ENCODE measurements around the gene CDKN2AIPNL. TPM values are rescaled to one million over a fixed set of nuclear protein-coding genes. Genes with fewer than 3 reads are reported as not detected.

The CDKN2AIPNL gene
- total RNA-seq, 1 donor from 2014 or later: 26.2 TPM

DNA sequence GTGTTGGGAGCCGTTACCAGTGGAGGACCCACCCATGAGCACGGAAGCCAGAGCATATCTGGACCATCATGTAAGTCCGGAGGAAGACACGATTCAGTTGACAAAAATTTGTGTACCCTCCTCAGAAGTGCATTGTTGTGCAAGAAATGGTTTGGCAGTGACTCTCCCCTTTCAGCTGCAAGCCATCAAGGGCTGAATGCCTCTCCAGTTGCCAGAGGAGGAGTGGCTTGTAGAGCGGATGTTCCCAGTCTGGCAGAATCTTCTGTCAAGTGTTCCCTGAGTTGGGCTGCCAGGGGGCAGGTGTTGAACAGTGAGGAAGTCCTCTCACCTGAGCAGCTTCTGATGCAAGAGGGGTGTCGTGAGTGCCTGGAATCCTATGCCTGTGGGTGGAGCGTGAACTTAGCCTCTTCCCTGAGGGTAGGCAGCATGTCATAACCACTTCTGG is 27.6 kb upstream of the CDKN2AIPNL start:
- Mint-ChIP-seq H3K4me3 (ENCODE audit: unreplicated experiment) (no peak overlapping the region), H3K36me3 (ENCODE audit: low read depth, unreplicated experiment) (no peaks in the 10 kb centered on the region), H3K9me3 (ENCODE audit: unreplicated experiment) (no peaks in the 10 kb centered on the region), H3K4me1 (ENCODE audit: unreplicated experiment) (no peaks in the 10 kb centered on the region), H3K27me3 (ENCODE audit: unreplicated experiment) (peaks cover 4% of the 10 kb centered on the region), H3K27ac (ENCODE audit: unreplicated experiment) (no peak overlapping the region)
- TF ChIP-seq, protein P1, sequence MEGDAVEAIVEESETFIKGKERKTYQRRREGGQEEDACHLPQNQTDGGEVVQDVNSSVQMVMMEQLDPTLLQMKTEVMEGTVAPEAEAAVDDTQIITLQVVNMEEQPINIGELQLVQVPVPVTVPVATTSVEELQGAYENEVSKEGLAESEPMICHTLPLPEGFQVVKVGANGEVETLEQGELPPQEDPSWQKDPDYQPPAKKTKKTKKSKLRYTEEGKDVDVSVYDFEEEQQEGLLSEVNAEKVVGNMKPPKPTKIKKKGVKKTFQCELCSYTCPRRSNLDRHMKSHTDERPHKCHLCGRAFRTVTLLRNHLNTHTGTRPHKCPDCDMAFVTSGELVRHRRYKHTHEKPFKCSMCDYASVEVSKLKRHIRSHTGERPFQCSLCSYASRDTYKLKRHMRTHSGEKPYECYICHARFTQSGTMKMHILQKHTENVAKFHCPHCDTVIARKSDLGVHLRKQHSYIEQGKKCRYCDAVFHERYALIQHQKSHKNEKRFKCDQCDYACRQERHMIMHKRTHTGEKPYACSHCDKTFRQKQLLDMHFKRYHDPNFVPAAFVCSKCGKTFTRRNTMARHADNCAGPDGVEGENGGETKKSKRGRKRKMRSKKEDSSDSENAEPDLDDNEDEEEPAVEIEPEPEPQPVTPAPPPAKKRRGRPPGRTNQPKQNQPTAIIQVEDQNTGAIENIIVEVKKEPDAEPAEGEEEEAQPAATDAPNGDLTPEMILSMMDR (IDR thresholded peaks at IDR 0.05; ENCODE audit: unreplicated experiment): no peak
- DNase-seq (ENCODE audit: low spot score): no peak

DNA sequence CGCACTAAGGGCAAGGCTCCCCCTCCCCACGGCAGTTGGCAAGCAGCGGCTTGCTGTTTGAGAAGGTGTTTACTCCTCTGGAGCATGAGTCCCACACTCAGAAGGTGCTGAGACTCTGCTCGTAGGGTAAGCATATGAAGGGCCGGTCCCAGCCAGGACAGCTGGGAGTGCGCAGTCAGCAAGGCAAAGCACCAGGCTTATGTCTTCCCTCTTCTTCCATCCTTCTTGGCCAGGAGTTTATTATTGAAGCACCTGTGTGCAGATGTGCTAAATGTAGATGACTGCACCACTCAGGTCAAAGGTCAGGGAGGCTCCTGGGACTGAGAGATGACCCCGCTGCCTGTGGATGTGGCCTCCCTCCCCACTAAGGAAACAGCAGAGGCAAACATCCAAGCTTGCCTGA is 27.0 kb upstream of the CDKN2AIPNL start:
- Mint-ChIP-seq H3K27ac (ENCODE audit: unreplicated experiment) (no peak overlapping the region), H3K4me3 (ENCODE audit: unreplicated experiment) (no peak overlapping the region), H3K9me3 (ENCODE audit: unreplicated experiment) (no peaks in the 10 kb centered on the region), H3K36me3 (ENCODE audit: low read depth, unreplicated experiment) (no peaks in the 10 kb centered on the region), H3K4me1 (ENCODE audit: unreplicated experiment) (no peaks in the 10 kb centered on the region), H3K27me3 (ENCODE audit: unreplicated experiment) (peaks cover 4% of the 10 kb centered on the region)
- no peak for DNase-seq (ENCODE audit: low spot score)
- TF ChIP-seq, protein P1 (IDR thresholded peaks at IDR 0.05; ENCODE audit: unreplicated experiment): no peak

DNA sequence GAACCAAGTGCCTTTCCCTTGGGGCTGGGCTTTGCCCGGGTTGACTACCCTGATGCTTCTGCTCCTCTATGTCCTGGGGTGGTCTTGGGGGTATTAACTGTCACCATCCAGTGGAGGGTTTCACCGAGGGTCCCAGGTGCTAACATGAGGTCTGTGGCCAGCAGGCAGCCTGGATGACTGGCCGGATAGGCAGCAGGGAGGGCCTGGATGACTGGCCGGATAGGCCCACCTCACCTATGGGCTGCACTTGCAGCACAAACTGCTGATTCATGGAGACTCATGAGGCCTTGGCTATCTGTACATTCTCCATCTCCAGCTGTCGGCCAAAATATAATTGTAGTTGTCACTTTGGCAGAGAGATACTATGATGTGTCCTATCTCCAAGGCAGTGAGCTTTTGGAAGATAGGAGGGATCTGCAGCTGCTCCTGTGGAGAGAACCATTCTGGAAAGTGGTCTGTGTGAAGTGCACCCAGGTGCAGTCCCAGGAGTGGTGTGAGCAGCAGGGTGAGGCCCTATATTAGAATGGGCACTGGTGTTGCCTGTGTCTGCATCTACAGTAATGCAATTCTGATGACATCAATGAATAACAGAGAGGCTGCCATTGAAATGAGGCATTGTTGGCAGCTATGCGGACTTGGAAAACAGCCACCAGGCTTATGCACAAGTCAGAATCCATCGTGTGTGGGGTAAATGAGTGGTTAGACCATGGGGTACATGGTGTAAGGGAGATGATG is 26.3 kb upstream of the CDKN2AIPNL start:
- no peaks in the 10 kb centered on the region for H3K9me3 Mint-ChIP-seq (ENCODE audit: unreplicated experiment)
- H3K4me1 Mint-ChIP-seq (ENCODE audit: unreplicated experiment): no peaks in the 10 kb centered on the region
- no peak overlapping the region for H3K4me3 Mint-ChIP-seq (ENCODE audit: unreplicated experiment)
- no peaks in the 10 kb centered on the region for H3K36me3 Mint-ChIP-seq (ENCODE audit: low read depth, unreplicated experiment)
- TF ChIP-seq, protein P1 (IDR thresholded peaks at IDR 0.05; ENCODE audit: unreplicated experiment): no peak
- no peak for DNase-seq (ENCODE audit: low spot score)
- H3K27me3 Mint-ChIP-seq (ENCODE audit: unreplicated experiment): peaks cover 6% of the 10 kb centered on the region
- no peak overlapping the region for H3K27ac Mint-ChIP-seq (ENCODE audit: unreplicated experiment)

DNA sequence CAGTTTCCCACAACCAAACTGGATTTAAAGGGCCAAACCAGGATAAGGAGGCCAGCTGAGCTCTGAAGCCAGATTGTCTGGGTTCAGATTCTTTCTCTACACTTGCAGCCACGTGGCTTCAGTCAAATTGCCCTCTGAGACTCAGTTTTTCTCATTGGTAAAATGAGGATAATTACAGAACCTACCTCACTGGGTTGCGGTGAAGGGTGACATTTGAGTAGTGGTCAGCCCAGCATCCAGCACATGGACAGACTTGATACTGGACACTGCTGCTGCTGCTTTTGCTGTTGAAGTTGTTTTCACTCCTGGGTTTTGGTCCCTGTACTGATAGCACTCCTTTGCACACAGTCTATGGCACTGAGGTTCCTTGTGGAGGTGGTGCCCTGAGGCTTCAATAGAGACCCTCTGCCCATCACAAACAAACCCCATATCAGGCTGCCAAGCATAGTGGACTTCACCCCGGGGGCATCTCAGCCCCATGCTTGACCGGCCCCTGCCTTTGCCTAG is 25.7 kb upstream of the CDKN2AIPNL start:
- Mint-ChIP-seq H3K4me1 (ENCODE audit: unreplicated experiment) (no peaks in the 10 kb centered on the region), H3K4me3 (ENCODE audit: unreplicated experiment) (no peak overlapping the region), H3K27me3 (ENCODE audit: unreplicated experiment) (peaks cover 6% of the 10 kb centered on the region), H3K9me3 (ENCODE audit: unreplicated experiment) (no peaks in the 10 kb centered on the region), H3K27ac (ENCODE audit: unreplicated experiment) (peak overlapping the region; percentile 74), H3K36me3 (ENCODE audit: low read depth, unreplicated experiment) (no peaks in the 10 kb centered on the region)
- TF ChIP-seq, protein P1 (IDR thresholded peaks at IDR 0.05; ENCODE audit: unreplicated experiment): no peak
- no peak for DNase-seq (ENCODE audit: low spot score)

Measured in endothelial cell (in vitro differentiated cells).